LNCAP (cell line): ENCODE data around the gene NUBP2.

ENCODE experiments used
- CTCF ChIP-seq: fragments of 450-650 bp; IDR thresholded peaks from 2 replicates; pipeline ENCODE4 v1.5.1; 2017; ENCODE audit warnings: mild to moderate bottlenecking

NUBP2 gene

GRCh38 chr16:1789643-1790045, 6.9 kb downstream of the NUBP2 start:
- no peak for TF ChIP-seq CTCF

GRCh38 chr16:1790261-1790610, 7.5 kb downstream of the NUBP2 start:
- TF ChIP-seq CTCF, result no peak

GRCh38 chr16:1790611-1791255, 8.0 kb downstream of the NUBP2 start:
- TF ChIP-seq CTCF, result no peak

GRCh38 chr16:1791256-1791942, 8.6 kb downstream of the NUBP2 start:
- no peak for TF ChIP-seq CTCF

GRCh38 chr16:1791943-1792812, 9.4 kb downstream of the NUBP2 start:
- no peak for TF ChIP-seq CTCF

- no peak for TF ChIP-seq CTCF
Measured at GRCh38 chr16:1792836-1793577, 10.2 kb downstream of the NUBP2 start.

- no peak for TF ChIP-seq CTCF
Measured at GRCh38 chr16:1793578-1794220, 10.9 kb downstream of the NUBP2 start, which contains the start of gene IGFALS. IGFALS (minus strand) TSS chr16:1793705; CDS start chr16:1793652, 53 bp downstream.
